OCI-LY7 (cell line): Measurements from ENCODE around the gene PTPRM. TPM values are rescaled to one million over a fixed set of nuclear protein-coding genes. Genes with fewer than 3 reads are reported as not detected.

ENCODE experiments used
- BruUV-seq: library from RNA; stranded (reverse); fragments of 400-500 nt; replicated peaks from 2 replicates; lab custom pipeline; 2021; lab: Mats Ljungman, UMichigan
- CTCF ChIA-PET: fragments of 300-600 bp; sonication (Branson Sonifier 250); formaldehyde crosslinking; loops from one replicate; lab custom pipeline; 2022; ENCODE audit warnings: antibody characterized with exemption; ENCODE audit not compliant: unreplicated experiment; lab: Charles Lee
- POLR2A ChIA-PET: fragments of 300-600 bp; sonication (Branson Sonifier 250); formaldehyde crosslinking; loops from one replicate; lab custom pipeline; 2022; ENCODE audit warnings: antibody characterized with exemption; lab: Charles Lee
- DNase-seq: peaks from one replicate; pipeline ENCODE4 v3.0.0-alpha.2; 2015; ENCODE audit warnings: low spot score
- H2AFZ ChIP-seq: fragments of 200-600 bp; sonication (generic), shearing (Covaris generic); 2 replicates; pipeline ENCODE4 v1.6.1; 2014; ENCODE audit warnings: mild to moderate bottlenecking, antibody characterized with exemption, low read length, moderate library complexity
- H3K27ac ChIP-seq: fragments of 200-600 bp; sonication (generic); 2 replicates; pipeline ENCODE4 v1.5.1; 2014; ENCODE audit warnings: mixed run types, low read depth, mild to moderate bottlenecking, moderate library complexity, low read length, inconsistent platforms; ENCODE audit not compliant: poor library complexity, severe bottlenecking
- H3K36me3 ChIP-seq: fragments of 200-600 bp; sonication (generic); 2 replicates; pipeline ENCODE4 v1.6.1; 2014; ENCODE audit warnings: mild to moderate bottlenecking, antibody characterized with exemption, low read length, moderate library complexity, mixed read lengths; ENCODE audit not compliant: insufficient read depth
- H3K4me1 ChIP-seq: fragments of 200-600 bp; sonication (generic); 2 replicates; pipeline ENCODE4 v1.5.1; 2014; ENCODE audit warnings: mild to moderate bottlenecking, low read length; ENCODE audit not compliant: insufficient read depth, poor library complexity, severe bottlenecking
- H3K4me2 ChIP-seq: fragments of 200-600 bp; sonication (generic); 2 replicates; pipeline ENCODE4 v1.6.1; 2014; ENCODE audit warnings: mild to moderate bottlenecking, low read length
- H3K4me3 ChIP-seq: fragments of 200-600 bp; sonication (generic); 2 replicates; pipeline ENCODE4 v1.5.1; 2014; ENCODE audit warnings: mild to moderate bottlenecking, low read depth, low read length; ENCODE audit not compliant: poor library complexity, severe bottlenecking
- H3K79me2 ChIP-seq: fragments of 200-600 bp; sonication (generic); 2 replicates; pipeline ENCODE4 v1.6.1; 2016; ENCODE audit warnings: low read depth, mild to moderate bottlenecking, low read length, moderate library complexity, mixed read lengths; ENCODE audit not compliant: insufficient read depth
- H3K9me2 ChIP-seq: fragments of 200-600 bp; sonication (generic); 2 replicates; pipeline ENCODE4 v1.6.1; 2016; ENCODE audit warnings: mild to moderate bottlenecking, low read length, mixed read lengths; ENCODE audit not compliant: insufficient read depth
- H3K9me3 ChIP-seq: fragments of 200-600 bp; sonication (generic); 2 replicates; pipeline ENCODE4 v1.6.1; 2014; ENCODE audit warnings: mild to moderate bottlenecking, mixed run types, low read length, mixed read lengths
- H4K20me1 ChIP-seq: fragments of 200-600 bp; sonication (generic); 2 replicates; pipeline ENCODE4 v1.6.1; 2014; ENCODE audit warnings: mild to moderate bottlenecking, antibody characterized with exemption, low read length, moderate library complexity, mixed read lengths; ENCODE audit not compliant: insufficient read depth
- EZH2phosphoT487 ChIP-seq: fragments of 200-600 bp; sonication (generic); IDR thresholded peaks from 2 replicates; pipeline ENCODE4 v1.6.1; 2018; ENCODE audit warnings: low read depth, borderline replicate concordance, mild to moderate bottlenecking, mixed run types, antibody characterized with exemption, low read length, moderate library complexity, mixed read lengths
- intact Hi-C: fragments of 100-400 bp; cut with micrococcal nuclease; formaldehyde crosslinking; loops from one replicate; pipeline ENCODE4 v1.10.0; 2022; ENCODE audit not compliant: unreplicated experiment
- total RNA-seq, 2 experiments: library from RNA; depleted of rRNA in 1 of 2; stranded (reverse); fragments of >200 nt in 1 of 2; shearing (Covaris generic) in 1 of 2; gene quantifications; 2 replicates each; pipeline ENCODE4 v1.2.3, GENCODE V29; 2014 to 2022
- TF ChIP-seq, protein P1 (sequence below): fragments of 200-600 bp; sonication (generic); conservative IDR thresholded peaks from 2 replicates; pipeline ENCODE4 v1.5.1; 2014; ENCODE audit warnings: mild to moderate bottlenecking, antibody characterized with exemption, low read length, moderate library complexity, mixed read lengths

PTPRM gene
- total RNA-seq, 2 experiments from 2014 or later, result not detected

DNA sequence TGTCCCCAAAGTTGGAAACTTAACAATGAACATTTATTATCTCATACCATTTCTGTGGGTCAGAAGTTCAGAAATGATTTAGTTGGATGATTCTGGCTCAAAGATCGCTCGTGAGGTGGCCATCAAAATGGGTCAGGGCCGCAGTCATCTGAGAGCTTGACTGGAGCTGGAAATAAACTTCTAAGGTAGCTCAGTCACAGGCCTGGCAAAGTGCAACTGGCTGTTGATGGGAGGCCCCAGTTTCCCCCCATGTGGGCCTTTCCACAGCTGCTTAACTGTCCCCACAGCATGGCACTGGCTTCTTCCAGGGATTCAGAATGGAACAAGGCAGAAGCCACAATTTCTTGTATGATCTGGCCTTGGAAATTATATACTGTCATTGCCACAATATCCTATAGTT is 842.0 kb downstream of the PTPRM start:
- Histone ChIP-seq H3K9me2 (no peaks in the 10 kb centered on the region), H3K4me2 (no peak overlapping the region), H2AFZ (no peak overlapping the region), H3K36me3 (no peaks in the 10 kb centered on the region), H3K4me3 (no peak overlapping the region), H3K79me2 (no peaks in the 10 kb centered on the region), H3K4me1 (no peaks in the 10 kb centered on the region), H4K20me1 (no peaks in the 10 kb centered on the region), H3K9me3 (no peaks in the 10 kb centered on the region), H3K27ac (no peak overlapping the region)
- no TSS peak for BruUV-seq
- DNase-seq, result no peak
- intact Hi-C loops, result no loop called here
- ChIA-PET POLR2A (no interaction called here), CTCF (no interaction called here)
- no peak for TF ChIP-seq EZH2phosphoT487
- TF ChIP-seq, protein P1, sequence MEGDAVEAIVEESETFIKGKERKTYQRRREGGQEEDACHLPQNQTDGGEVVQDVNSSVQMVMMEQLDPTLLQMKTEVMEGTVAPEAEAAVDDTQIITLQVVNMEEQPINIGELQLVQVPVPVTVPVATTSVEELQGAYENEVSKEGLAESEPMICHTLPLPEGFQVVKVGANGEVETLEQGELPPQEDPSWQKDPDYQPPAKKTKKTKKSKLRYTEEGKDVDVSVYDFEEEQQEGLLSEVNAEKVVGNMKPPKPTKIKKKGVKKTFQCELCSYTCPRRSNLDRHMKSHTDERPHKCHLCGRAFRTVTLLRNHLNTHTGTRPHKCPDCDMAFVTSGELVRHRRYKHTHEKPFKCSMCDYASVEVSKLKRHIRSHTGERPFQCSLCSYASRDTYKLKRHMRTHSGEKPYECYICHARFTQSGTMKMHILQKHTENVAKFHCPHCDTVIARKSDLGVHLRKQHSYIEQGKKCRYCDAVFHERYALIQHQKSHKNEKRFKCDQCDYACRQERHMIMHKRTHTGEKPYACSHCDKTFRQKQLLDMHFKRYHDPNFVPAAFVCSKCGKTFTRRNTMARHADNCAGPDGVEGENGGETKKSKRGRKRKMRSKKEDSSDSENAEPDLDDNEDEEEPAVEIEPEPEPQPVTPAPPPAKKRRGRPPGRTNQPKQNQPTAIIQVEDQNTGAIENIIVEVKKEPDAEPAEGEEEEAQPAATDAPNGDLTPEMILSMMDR, result no peak

DNA sequence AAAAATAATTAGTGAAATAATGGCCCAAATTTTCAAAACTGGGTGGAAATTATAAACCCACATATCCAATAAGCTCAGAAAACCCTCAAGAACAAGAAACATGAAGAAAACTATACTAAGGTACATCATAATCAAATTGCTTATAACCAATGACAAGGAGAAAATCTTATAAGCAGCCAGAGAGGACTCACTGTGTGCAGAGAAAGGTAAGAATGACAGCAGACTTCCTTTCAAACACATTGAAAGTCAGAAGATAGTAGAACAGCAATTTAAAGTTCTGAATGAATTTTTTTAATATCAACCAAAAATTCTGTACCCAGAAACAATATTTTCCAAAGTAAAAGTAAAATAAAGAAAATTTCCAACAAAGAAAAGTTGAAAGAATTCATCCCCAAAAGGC is 844.4 kb downstream of the PTPRM start:
- no peaks in the 10 kb centered on the region for H3K4me1 ChIP-seq
- BruUV-seq, result no TSS peak
- intact Hi-C loops, result no loop called here
- no peaks in the 10 kb centered on the region for H3K36me3 ChIP-seq
- no peaks in the 10 kb centered on the region for H3K9me2 ChIP-seq
- TF ChIP-seq, protein P1, result no peak
- TF ChIP-seq EZH2phosphoT487, result no peak
- CTCF ChIA-PET, result no interaction called here
- H4K20me1 ChIP-seq, result no peaks in the 10 kb centered on the region
- H3K27ac ChIP-seq, result no peak overlapping the region
- DNase-seq, result no peak
- no peaks in the 10 kb centered on the region for H3K9me3 ChIP-seq
- no peak overlapping the region for H2AFZ ChIP-seq
- POLR2A ChIA-PET, result interaction anchor here (0.6 kb wide), 1 partner anchor 241 kb away, joined by 3 read pairs; no protein-coding TSS in a partner anchor
- no peak overlapping the region for H3K4me3 ChIP-seq
- no peak overlapping the region for H3K4me2 ChIP-seq
- no peaks in the 10 kb centered on the region for H3K79me2 ChIP-seq

GRCh38 chr18:8412117-8412516 is 845.0 kb downstream of the PTPRM start:
- intact Hi-C loops, result no loop called here
- no peak overlapping the region for H2AFZ ChIP-seq
- no peak overlapping the region for H3K27ac ChIP-seq
- H3K4me2 ChIP-seq, result no peak overlapping the region
- no peaks in the 10 kb centered on the region for H3K79me2 ChIP-seq
- H3K36me3 ChIP-seq, result no peaks in the 10 kb centered on the region
- CTCF ChIA-PET, result no interaction called here
- no peaks in the 10 kb centered on the region for H3K9me2 ChIP-seq
- H4K20me1 ChIP-seq, result no peaks in the 10 kb centered on the region
- no TSS peak for BruUV-seq
- no peaks in the 10 kb centered on the region for H3K9me3 ChIP-seq
- no peak overlapping the region for H3K4me3 ChIP-seq
- POLR2A ChIA-PET, result no interaction called here
- no peaks in the 10 kb centered on the region for H3K4me1 ChIP-seq
- DNase-seq, result no peak
- no peak for TF ChIP-seq EZH2phosphoT487
- TF ChIP-seq, protein P1, result no peak
